Sigmoid colon (tissue), 4 donors: ENCODE measurements around the gene SSTR5.

Experiments
- CTCF ChIP-seq, 4 experiments: fragments of 450-650 bp in 3 of 4; fragments of 200-600 bp in 1 of 4; IDR thresholded peaks; one replicate each; pipeline ENCODE4 v1.5.1; 2016 to 2019; ENCODE audit warnings: antibody characterized with exemption in 4 of 4, mild to moderate bottlenecking in 3 of 4, moderate library complexity in 2 of 4
- EP300 ChIP-seq, 4 donors: sonication (generic); formaldehyde crosslinking; IDR thresholded peaks; one replicate each; pipeline ENCODE4 v1.6.1; 2017; ENCODE audit warnings: antibody characterized with exemption in 4 of 4
- POLR2A ChIP-seq, 2 donors: fragments of 450-650 bp; IDR thresholded peaks; one replicate each; pipeline ENCODE4 v1.6.1; 2016; ENCODE audit warnings: antibody characterized with exemption in 2 of 2, mild to moderate bottlenecking in 2 of 2, moderate library complexity in 2 of 2
- POLR2AphosphoS5 ChIP-seq, 4 donors: sonication (generic); formaldehyde crosslinking; IDR thresholded peaks; one replicate each; pipeline ENCODE4 v1.6.1; 2017; ENCODE audit warnings: antibody characterized with exemption in 4 of 4

DNA sequence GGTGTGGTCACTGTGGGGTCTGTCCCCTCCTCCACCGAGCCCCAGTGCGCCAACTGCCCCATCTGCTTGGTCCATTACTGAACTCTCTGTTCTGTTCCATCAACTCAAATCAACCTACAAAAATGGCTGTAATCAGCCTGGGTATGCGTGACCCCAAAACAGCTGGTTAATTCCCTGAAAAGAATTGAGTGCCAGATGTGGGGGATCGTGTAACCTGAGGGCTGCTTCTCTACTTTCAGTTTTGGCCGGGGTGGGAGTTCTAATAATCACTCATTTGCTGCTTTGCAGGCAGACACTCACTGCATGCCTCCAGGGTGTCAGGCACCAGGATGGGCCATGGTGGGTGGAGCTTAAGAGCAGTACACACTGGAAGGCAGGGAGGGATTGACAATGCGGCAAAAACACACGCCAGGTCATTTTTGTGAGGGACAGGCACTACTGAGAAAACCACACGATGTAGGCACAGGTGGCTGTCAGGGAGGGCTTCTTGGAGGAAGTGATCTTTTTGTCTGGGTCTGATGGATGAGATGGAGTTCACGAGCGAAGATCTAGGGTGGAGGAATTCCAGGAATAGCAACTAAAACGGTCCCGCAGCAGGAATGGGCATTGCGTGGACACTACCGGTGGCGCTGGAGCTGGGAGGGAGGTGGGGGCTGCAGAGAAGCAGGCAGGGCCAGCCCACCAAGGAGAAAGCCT lies 30.4 kb upstream of the SSTR5 start:
- TF ChIP-seq POLR2AphosphoS5 (IDR thresholded peaks at IDR 0.05) (no peak), CTCF (IDR thresholded peaks at IDR 0.05) (no peak), POLR2A (IDR thresholded peaks at IDR 0.05) (no peak), EP300 (IDR thresholded peaks at IDR 0.05) (no peak)
